ENCODE results near the gene GCAT. TPM values are rescaled to one million over a fixed set of nuclear protein-coding genes. Genes with fewer than 3 reads are reported as not detected.
A peak's percentile ranks its signal among the peaks of the same experiment; 100 is the strongest.

The GCAT gene
- polyA plus RNA-seq, 1 donor (not counting 4 experiments of a cell fraction or from before 2014, with no cell fraction given), result 8.4 TPM

DNA sequence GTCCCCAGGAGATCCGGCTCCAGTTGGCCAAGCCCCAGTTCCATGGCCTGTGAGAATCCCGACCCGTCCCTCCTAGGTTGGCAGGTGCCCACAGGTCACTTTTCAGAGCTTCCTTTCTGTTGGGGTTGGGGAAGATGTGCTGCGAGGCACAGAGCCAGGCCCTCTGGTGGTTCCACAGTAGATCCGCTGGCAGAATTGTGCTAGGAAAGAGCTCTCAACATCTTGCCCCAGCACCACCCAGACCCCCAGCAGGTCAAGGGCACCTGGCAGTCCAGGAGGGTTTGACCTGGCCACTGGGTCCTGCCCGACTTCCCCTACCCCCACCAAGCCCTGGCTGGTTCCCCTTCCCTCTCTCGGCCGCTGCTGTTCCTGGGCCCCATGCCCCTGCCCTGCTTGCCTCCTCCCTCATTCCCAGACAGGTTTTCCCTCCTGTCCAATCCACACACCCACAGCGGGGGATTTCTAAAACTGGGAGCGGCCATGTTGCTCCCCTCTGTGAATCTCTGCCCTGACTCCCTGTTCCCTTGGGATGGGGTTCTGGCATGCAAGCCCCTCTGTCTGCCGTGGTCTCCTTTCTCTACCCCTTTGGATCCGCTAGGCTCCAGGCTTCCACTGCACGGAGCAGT lies 26.2 kb upstream of the GCAT start:
- no peak for FAIRE-seq
- no peak for DNase-seq (ENCODE audit: low read depth, low spot score)
- TF ChIP-seq, protein P1, sequence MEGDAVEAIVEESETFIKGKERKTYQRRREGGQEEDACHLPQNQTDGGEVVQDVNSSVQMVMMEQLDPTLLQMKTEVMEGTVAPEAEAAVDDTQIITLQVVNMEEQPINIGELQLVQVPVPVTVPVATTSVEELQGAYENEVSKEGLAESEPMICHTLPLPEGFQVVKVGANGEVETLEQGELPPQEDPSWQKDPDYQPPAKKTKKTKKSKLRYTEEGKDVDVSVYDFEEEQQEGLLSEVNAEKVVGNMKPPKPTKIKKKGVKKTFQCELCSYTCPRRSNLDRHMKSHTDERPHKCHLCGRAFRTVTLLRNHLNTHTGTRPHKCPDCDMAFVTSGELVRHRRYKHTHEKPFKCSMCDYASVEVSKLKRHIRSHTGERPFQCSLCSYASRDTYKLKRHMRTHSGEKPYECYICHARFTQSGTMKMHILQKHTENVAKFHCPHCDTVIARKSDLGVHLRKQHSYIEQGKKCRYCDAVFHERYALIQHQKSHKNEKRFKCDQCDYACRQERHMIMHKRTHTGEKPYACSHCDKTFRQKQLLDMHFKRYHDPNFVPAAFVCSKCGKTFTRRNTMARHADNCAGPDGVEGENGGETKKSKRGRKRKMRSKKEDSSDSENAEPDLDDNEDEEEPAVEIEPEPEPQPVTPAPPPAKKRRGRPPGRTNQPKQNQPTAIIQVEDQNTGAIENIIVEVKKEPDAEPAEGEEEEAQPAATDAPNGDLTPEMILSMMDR (optimal IDR thresholded peaks at IDR 0.05 in 1 of 3, IDR thresholded peaks at IDR 0.05 in 1 of 3, conservative IDR thresholded peaks at IDR 0.05 in 1 of 3; ENCODE audit: extremely low read depth in 1 of 3, insufficient read depth in 2 of 3, low read length in 3 of 3), result peak; percentile 42 to 59 (median 55)
- TF ChIP-seq EZH2 (IDR thresholded peaks at IDR 0.05; ENCODE audit: low read length), result no peak
- H4K20me1 ChIP-seq (ENCODE audit: control insufficient read depth, extremely low read depth, insufficient read depth, low read length), result no peaks in the 10 kb centered on the region
- H3K4me3 ChIP-seq (ENCODE audit: control insufficient read depth in 2 of 3, extremely low read depth in 1 of 3, insufficient read depth in 2 of 3, low read depth in 1 of 3, low read length in 3 of 3), result no peak overlapping the region
- no peaks in the 10 kb centered on the region for H3K36me3 ChIP-seq (ENCODE audit: control insufficient read depth in 2 of 2, extremely low read depth in 1 of 2, insufficient read depth in 2 of 2, low read length in 2 of 2)
- no peak overlapping the region for H2AFZ ChIP-seq (ENCODE audit: control insufficient read depth, low read length)
- no peak overlapping the region for H3K9ac ChIP-seq (ENCODE audit: control insufficient read depth, extremely low read depth, insufficient read depth, low read length)
- no peaks in the 10 kb centered on the region for H3K9me1 ChIP-seq (ENCODE audit: control insufficient read depth, extremely low read depth, insufficient read depth, low read length)
- peaks cover 27% of the 10 kb centered on the region for H3K4me1 ChIP-seq (ENCODE audit: control insufficient read depth, extremely low read depth, insufficient read depth, low read length)
- dilution Hi-C loops (cut with MboI; ENCODE audit: extremely low pct_ligation_motif_present, low sequenced_read_pairs), result no loop called here
- H3K27me3 ChIP-seq (ENCODE audit: control insufficient read depth, extremely low read depth, insufficient read depth, low read length), result no peaks in the 10 kb centered on the region
- no peaks in the 10 kb centered on the region for H3K9me3 ChIP-seq (ENCODE audit: control insufficient read depth, low read depth, low read length)
- H3K27ac ChIP-seq (ENCODE audit: control insufficient read depth, insufficient read depth, low read length), result no peak overlapping the region
- no peak overlapping the region for H3K4me2 ChIP-seq (ENCODE audit: control insufficient read depth, extremely low read depth, insufficient read depth, low read depth, low read length)
- no peaks in the 10 kb centered on the region for H3K79me2 ChIP-seq (ENCODE audit: control insufficient read depth, insufficient read depth, low read length)

DNA sequence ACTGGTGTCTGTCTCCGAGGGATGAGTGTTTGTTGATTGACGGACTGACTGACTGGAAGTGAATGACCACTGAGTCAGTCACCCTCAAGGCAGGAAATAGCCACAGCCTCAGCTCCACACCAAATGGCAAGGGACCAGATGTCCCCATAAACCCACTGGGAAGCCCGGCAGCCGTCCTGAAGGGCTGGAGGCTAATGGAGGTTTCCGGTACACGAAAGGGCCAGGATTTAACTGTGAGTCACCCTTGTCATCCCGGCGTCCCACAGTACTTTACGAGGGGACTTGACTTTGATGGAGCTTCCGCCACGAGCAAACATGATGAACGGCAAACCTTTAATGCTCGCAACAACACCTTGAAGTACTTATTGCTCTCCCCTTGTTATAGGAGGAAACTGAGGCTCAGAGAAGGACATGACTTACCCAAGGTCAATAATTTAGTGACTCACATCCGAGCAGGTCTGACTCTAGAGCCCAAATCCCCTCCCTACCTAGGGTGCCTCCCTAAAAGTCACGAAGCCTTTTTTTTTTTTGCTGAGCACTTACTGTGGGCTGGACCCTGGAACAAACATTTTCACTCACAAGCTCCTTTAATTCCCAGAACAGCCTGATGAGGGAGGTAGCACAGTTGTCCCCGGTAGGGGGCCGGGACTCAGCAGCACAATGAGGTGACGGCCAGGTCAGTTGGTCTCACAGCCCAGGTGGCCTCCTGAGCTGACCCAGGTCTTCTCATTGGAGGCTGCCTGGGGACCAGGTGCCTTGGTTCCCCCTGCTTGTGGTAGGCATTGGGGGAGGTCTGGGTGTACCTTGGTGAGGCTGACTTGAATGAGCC lies 25.2 kb upstream of the GCAT start:
- Histone ChIP-seq H3K4me2 (ENCODE audit: control insufficient read depth, extremely low read depth, insufficient read depth, low read depth, low read length) (no peak overlapping the region), H4K20me1 (ENCODE audit: control insufficient read depth, extremely low read depth, insufficient read depth, low read length) (no peaks in the 10 kb centered on the region), H3K4me1 (ENCODE audit: control insufficient read depth, extremely low read depth, insufficient read depth, low read length) (peaks cover 17% of the 10 kb centered on the region), H3K27me3 (ENCODE audit: control insufficient read depth, extremely low read depth, insufficient read depth, low read length) (no peaks in the 10 kb centered on the region), H2AFZ (ENCODE audit: control insufficient read depth, low read length) (no peak overlapping the region), H3K79me2 (ENCODE audit: control insufficient read depth, insufficient read depth, low read length) (no peaks in the 10 kb centered on the region), H3K9me3 (ENCODE audit: control insufficient read depth, low read depth, low read length) (no peaks in the 10 kb centered on the region), H3K4me3 (ENCODE audit: control insufficient read depth in 2 of 3, extremely low read depth in 1 of 3, insufficient read depth in 2 of 3, low read depth in 1 of 3, low read length in 3 of 3) (no peak overlapping the region), H3K27ac (ENCODE audit: control insufficient read depth, insufficient read depth, low read length) (no peak overlapping the region), H3K9ac (ENCODE audit: control insufficient read depth, extremely low read depth, insufficient read depth, low read length) (no peak overlapping the region), H3K9me1 (ENCODE audit: control insufficient read depth, extremely low read depth, insufficient read depth, low read length) (no peaks in the 10 kb centered on the region), H3K36me3 (ENCODE audit: control insufficient read depth in 2 of 2, extremely low read depth in 1 of 2, insufficient read depth in 2 of 2, low read length in 2 of 2) (no peaks in the 10 kb centered on the region)
- no peak for FAIRE-seq
- no peak for TF ChIP-seq EZH2 (IDR thresholded peaks at IDR 0.05; ENCODE audit: low read length)
- TF ChIP-seq, protein P1 (optimal IDR thresholded peaks at IDR 0.05 in 1 of 3, IDR thresholded peaks at IDR 0.05 in 1 of 3, conservative IDR thresholded peaks at IDR 0.05 in 1 of 3; ENCODE audit: extremely low read depth in 1 of 3, insufficient read depth in 2 of 3, low read length in 3 of 3), result no peak
- DNase-seq (ENCODE audit: low read depth, low spot score), result no peak
- dilution Hi-C loops (cut with MboI; ENCODE audit: extremely low pct_ligation_motif_present, low sequenced_read_pairs), result no loop called here
